ENCODE data around the gene ANO3.

The ANO3 gene

DNA sequence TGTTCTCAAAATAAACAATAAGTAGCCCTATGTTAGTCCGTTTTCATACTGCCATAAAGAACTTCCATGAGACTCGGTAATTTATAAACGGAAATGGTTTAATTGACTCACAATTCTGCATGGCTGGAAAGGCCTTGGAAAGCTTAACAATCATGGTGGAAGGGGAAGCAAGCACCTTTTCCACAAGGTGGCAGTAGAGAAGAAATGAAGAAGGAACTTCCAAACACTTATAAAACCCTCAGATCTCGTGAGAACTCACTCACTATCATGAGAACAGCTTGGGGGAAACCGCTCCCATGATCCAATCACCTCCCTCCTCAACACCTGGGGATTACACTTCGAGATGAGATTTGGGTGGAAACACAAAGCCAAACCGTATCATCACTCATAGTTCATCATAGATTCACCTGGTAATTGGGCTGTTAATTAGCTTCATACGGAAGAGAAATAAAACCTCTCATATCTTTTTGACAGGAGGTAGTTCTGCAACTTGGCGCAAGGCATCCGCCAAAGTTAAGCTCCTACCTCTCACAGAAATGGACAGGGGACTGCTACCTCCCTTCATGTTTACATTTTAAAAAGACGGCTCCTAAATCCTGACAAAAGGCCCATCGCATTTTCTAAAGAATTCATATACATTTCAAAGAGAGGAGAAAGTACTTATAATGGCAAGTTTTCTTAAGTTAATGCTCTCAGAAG is 191.1 kb downstream of the ANO3 start:
- no peak for DNase-seq (ENCODE audit: low spot score)
- TF ChIP-seq CTCF (IDR thresholded peaks at IDR 0.05; ENCODE audit: borderline replicate concordance, control extremely low read depth, extremely low read depth, insufficient read depth, missing control alignments), result no peak
- in situ Hi-C loops (cut with MboI; ENCODE audit: low sequenced_read_pairs, unreplicated experiment), result no loop called here

GRCh38 chr11:26527685-26528084 is 195.8 kb downstream of the ANO3 start:
- TF ChIP-seq CTCF (IDR thresholded peaks at IDR 0.05; ENCODE audit: borderline replicate concordance, control extremely low read depth, extremely low read depth, insufficient read depth, missing control alignments), result no peak
- in situ Hi-C loops (cut with MboI; ENCODE audit: low sequenced_read_pairs, unreplicated experiment), result no loop called here
- DNase-seq (ENCODE audit: low spot score), result no peak

DNA sequence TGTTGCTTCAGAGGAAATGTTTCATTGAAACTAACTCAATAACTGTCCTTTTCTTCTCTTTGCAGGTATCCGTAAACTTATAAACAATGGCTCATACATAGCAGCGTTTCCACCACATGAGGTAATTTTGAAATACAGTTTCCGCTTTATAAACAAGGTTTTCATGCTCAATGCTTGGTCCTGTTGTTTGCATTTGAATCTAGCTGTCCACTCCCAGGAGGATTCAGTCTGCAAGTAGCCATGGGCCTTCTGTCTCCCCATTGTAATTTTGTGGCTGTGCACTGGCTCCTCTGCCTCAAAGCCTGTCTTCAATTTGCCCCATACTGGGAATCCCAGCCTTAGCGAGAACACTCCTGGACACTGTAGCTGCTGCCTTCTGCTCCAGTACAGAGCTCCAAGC is 205.4 kb downstream of the ANO3 start:
- TF ChIP-seq CTCF (IDR thresholded peaks at IDR 0.05; ENCODE audit: borderline replicate concordance, control extremely low read depth, extremely low read depth, insufficient read depth, missing control alignments), result no peak
- no peak for DNase-seq (ENCODE audit: low spot score)
- in situ Hi-C loops (cut with MboI; ENCODE audit: low sequenced_read_pairs, unreplicated experiment), result no loop called here

GRCh38 chr11:26539517-26539916 is 207.6 kb downstream of the ANO3 start:
- in situ Hi-C loops (cut with MboI; ENCODE audit: low sequenced_read_pairs, unreplicated experiment), result no loop called here
- TF ChIP-seq CTCF (IDR thresholded peaks at IDR 0.05; ENCODE audit: borderline replicate concordance, control extremely low read depth, extremely low read depth, insufficient read depth, missing control alignments), result no peak
- DNase-seq (ENCODE audit: low spot score), result no peak

DNA sequence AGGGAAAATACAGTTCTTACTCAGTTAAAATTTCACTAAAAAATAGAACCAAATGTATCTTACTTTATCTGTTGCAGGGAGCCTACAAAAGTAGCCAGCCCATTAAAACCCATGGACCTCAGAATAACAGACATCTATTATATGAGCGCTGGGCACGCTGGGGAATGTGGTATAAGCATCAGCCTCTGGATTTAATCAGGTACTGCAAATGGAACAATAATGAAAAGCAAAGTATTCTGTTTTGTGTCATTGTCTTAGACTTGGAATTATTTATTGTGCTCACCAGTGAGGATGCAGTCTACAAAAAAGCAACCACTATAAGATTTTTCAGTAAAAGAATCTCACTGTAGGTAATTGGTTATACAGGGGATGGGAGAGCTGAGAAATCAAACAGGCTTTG is 209.9 kb downstream of the ANO3 start:
- no peak for DNase-seq (ENCODE audit: low spot score)
- no peak for TF ChIP-seq CTCF (IDR thresholded peaks at IDR 0.05; ENCODE audit: borderline replicate concordance, control extremely low read depth, extremely low read depth, insufficient read depth, missing control alignments)
- in situ Hi-C loops (cut with MboI; ENCODE audit: low sequenced_read_pairs, unreplicated experiment), result no loop called here

DNA sequence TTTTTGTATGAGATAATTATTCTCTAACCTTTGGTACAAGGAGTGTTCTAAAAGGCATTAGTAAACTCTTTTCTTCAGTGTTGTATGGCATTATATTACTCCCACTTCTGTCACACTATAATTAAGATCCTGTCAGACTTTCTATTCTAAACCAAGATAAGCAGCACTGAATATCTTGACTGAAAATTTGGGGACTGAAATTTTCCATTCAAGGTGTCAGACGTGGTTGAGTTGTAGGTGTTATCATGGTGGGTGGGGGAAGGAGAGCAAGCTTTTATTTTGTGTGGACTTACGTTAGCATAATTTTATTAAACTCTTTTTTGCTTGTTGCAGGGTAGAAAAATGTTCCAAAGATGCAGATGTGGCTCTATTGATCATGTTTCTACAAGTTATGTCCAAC is 217.2 kb downstream of the ANO3 start:
- no peak for TF ChIP-seq CTCF (IDR thresholded peaks at IDR 0.05; ENCODE audit: borderline replicate concordance, control extremely low read depth, extremely low read depth, insufficient read depth, missing control alignments)
- no peak for DNase-seq (ENCODE audit: low spot score)
- in situ Hi-C loops (cut with MboI; ENCODE audit: low sequenced_read_pairs, unreplicated experiment), result no loop called here

All from GM13976 (cell line).